Measurements from ENCODE around the gene RBM4.
A peak's percentile ranks its signal among the peaks of the same experiment; 100 is the strongest.

Gene RBM4

GRCh38 chr11:66663741-66664296 is 25.3 kb downstream of the RBM4 start:
- no peak for DNase-seq

GRCh38 chr11:66665369-66665768 is 26.9 kb downstream of the RBM4 start:
- no peak for DNase-seq

- no peak for DNase-seq
Measured at GRCh38 chr11:66670816-66671215, 32.3 kb downstream of the RBM4 start.

- DNase-seq: no peak
Measured at GRCh38 chr11:66674964-66675602, 36.6 kb downstream of the RBM4 start.

- no peak for DNase-seq
Measured at GRCh38 chr11:66676282-66676919, 37.9 kb downstream of the RBM4 start.

- no peak for DNase-seq
Measured at GRCh38 chr11:66676931-66677598, 38.6 kb downstream of the RBM4 start.

GRCh38 chr11:66677599-66678375 is 39.3 kb downstream of the RBM4 start, which contains the start of gene RBM4B:
RBM4B (minus strand) TSS chr11:66677887; CDS start chr11:66677079, 808 bp downstream.
- peak; percentile 99 for DNase-seq

GRCh38 chr11:66680966-66681645 is 42.6 kb downstream of the RBM4 start:
- no peak for DNase-seq

- DNase-seq: no peak
Measured at GRCh38 chr11:66683877-66684276, 45.4 kb downstream of the RBM4 start.

- no peak for DNase-seq
Measured at GRCh38 chr11:66684635-66685034, 46.1 kb downstream of the RBM4 start.

GRCh38 chr11:66685276-66686099 is 47.0 kb downstream of the RBM4 start:
- no peak for DNase-seq

- DNase-seq: peak; percentile 85
Measured at GRCh38 chr11:66686100-66686785, 47.7 kb downstream of the RBM4 start.

GRCh38 chr11:66686801-66687750 is 48.6 kb downstream of the RBM4 start:
- no peak for DNase-seq

GRCh38 chr11:66687831-66688281 is 49.4 kb downstream of the RBM4 start:
- no peak for DNase-seq

GRCh38 chr11:66688561-66689534 is 50.3 kb downstream of the RBM4 start:
- no peak for DNase-seq

GRCh38 chr11:66689661-66690590 is 51.4 kb downstream of the RBM4 start:
- DNase-seq: no peak

Measured in islet precursor cell (in vitro differentiated cells).